Activated T-cell treated with anti-CD3 and anti-CD28 coated beads for 48 hours (primary cell): ENCODE data around the gene NUDT17.

Experiments used
- DNase-seq: peaks from one replicate; pipeline ENCODE4 v3.0.0-alpha.2; 2020; ENCODE audit warnings: low read depth

Gene NUDT17

DNA sequence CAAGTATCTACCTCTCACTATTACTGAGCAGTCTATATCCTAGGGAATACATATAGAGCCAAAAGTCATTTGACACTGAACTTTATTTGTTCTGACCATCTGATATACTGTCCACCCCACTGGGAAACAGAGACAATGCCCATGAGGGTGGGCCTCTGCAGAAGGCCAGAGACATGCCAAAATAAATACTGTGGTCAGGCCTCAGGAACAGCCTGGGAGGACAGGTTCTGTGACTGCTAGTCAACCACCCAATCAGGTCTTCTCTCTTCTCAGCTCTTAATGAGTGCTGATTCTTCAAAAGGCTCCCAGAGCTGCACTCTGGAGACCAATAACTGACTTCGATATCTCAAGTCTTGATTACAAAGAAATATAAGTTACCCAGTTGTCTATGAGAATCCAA lies 45.7 kb downstream of the NUDT17 start:
- no peak for DNase-seq

GRCh38 chr1:145891587-145892485 lies 46.4 kb downstream of the NUDT17 start:
- peak; percentile 21 for DNase-seq

DNA sequence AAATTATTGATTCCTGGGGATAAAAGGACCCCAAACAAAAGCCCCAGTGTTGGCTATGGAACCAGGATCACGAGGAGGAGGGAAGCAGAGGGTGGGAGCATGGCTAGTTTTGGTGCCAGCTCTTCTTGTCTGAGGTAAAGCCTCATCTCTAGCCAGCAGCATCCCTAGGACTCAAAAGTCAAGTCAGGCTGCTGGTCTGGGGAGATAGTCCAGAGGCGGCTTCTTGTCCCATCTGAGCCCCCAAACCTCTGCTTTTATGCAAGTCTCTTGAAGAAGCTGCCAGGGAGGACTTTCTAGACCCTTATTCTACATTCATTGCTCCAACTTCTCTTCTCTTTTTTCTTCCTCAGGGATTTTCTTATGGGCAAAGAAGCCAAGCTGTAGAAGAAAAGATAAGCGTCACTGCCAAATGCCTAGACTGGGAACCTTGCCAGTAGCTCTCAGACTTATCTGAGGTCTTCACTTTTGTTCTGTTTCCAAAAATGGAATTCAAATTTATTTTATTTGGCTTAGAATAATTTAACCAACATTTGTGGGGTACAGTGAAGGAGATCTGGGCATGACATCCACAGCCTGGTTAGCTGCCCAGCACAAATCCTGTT lies 47.2 kb downstream of the NUDT17 start:
- DNase-seq = no peak

DNA sequence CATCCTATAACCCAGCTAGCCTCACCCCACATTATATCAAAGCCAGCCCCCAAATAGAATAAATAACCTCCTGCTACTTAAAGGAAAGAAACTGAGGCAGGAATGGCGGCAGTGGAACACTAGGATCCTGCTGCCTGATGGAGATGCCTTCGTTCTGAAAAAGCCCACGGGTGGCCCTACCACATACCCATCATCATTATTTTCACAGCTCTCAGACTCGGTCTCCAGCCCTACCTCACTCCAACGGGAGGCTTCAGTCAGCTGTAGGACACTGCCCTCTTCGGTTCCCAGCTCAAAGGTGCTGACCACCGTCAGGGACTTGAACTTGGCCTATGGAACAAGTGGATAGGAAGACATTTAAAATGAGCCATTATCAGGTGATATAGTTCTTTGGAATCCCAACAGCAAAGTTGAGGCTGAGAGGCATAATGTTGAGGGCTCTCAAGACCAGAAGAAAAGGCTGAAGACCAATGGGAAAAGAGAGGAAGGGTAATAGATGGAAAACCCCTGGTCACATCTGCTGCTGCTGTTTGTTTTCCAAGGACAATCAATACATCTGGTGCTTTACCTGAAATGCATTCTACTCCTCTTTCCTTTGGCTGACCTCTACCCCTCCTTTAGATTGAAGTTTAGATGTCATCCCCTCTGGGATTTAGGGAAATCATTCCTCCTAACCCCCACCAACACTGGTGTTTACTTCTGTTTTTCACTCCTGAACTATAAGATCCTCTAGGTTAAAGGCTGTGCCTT lies 48.1 kb downstream of the NUDT17 start:
- DNase-seq = no peak

GRCh38 chr1:145895471-145895870 lies 50.0 kb downstream of the NUDT17 start:
- DNase-seq = no peak

GRCh38 chr1:145897969-145898368 lies 52.5 kb downstream of the NUDT17 start:
- no peak for DNase-seq
